HEK293T (cell line): ENCODE measurements around the gene SUPT3H.

Experiments used
- ARNT ChIP-seq: fragments of 450-650 bp; IDR thresholded peaks from 2 replicates; pipeline ENCODE4 v1.6.1; 2017; ENCODE audit warnings: mild to moderate bottlenecking
- FOXA1 ChIP-seq: fragments of 450-650 bp; IDR thresholded peaks from 2 replicates; pipeline ENCODE4 v1.6.1; 2016; ENCODE audit warnings: mild to moderate bottlenecking
- HDGF ChIP-seq: fragments of 450-650 bp; IDR thresholded peaks from 2 replicates; pipeline ENCODE4 v1.6.1; 2017; ENCODE audit warnings: antibody characterized with exemption, borderline replicate concordance
- L3MBTL2 ChIP-seq: fragments of 450-650 bp; conservative IDR thresholded peaks from 2 replicates; pipeline ENCODE4 v1.6.1; 2016; ENCODE audit warnings: mild to moderate bottlenecking
- TF ChIP-seq, protein P1 (sequence below): fragments of 450-650 bp; IDR thresholded peaks from 2 replicates; pipeline ENCODE4 v1.6.1; 2016

DNA sequence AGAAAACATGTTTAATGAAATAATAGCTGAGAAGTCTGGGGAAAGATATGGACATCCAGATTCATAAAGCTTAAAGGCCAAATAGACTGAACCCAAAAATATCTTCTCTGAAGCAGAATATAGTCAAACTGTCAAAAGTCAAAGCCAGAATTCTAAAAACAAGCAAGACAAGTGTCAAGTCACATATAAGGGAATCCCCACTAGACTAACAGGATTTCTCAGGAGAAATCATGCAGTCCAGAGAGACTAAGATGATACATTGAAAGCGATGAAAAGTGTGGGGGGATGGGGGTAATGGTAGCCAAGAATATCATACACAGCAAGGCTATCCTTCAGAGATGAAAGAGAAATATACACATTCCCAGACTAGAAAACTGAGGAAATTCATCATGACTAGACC, 162.0 kb downstream of the SUPT3H start:
- TF ChIP-seq, protein P1, sequence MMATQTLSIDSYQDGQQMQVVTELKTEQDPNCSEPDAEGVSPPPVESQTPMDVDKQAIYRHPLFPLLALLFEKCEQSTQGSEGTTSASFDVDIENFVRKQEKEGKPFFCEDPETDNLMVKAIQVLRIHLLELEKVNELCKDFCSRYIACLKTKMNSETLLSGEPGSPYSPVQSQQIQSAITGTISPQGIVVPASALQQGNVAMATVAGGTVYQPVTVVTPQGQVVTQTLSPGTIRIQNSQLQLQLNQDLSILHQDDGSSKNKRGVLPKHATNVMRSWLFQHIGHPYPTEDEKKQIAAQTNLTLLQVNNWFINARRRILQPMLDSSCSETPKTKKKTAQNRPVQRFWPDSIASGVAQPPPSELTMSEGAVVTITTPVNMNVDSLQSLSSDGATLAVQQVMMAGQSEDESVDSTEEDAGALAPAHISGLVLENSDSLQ: no peak
- TF ChIP-seq FOXA1 (no peak), HDGF (no peak), ARNT (no peak), L3MBTL2 (no peak)
